H1 (cell line): ENCODE results near the gene HSPBP1. TPM values are rescaled to one million over a fixed set of nuclear protein-coding genes. Genes with fewer than 3 reads are reported as not detected.
A peak's percentile ranks its signal among the peaks of the same experiment; 100 is the strongest.

Experiments used
- CTCF ChIA-PET: fragments of 300-600 bp; sonication (Branson Sonifier 250); formaldehyde crosslinking; loops from one replicate; lab custom pipeline; 2021; ENCODE audit not compliant: partially characterized antibody; lab: Charles Lee
- POLR2A ChIA-PET: fragments of 300-600 bp; sonication (Branson Sonifier 250); formaldehyde crosslinking; loops from one replicate; lab custom pipeline; 2021; ENCODE audit warnings: inconsistent platforms; ENCODE audit not compliant: partially characterized antibody; lab: Charles Lee
- DNase-seq, 2 experiments: peaks; one replicate each; pipeline versions ENCODE4 v3.0.0 to v3.0.0-alpha.2; 2010 to 2022; ENCODE audit warnings: low spot score in 2 of 2, low read depth in 1 of 2, mixed read lengths in 1 of 2
- FAIRE-seq: peaks from 2 replicates; lab custom pipeline; 2011; peaks lifted over from hg19 to GRCh38; lab: Jason Lieb, UNC
- H2AFZ ChIP-seq: 2 replicates; pipeline ENCODE4 v1.8.1; 2012; ENCODE audit warnings: low read length, inconsistent platforms
- H2AK5ac ChIP-seq: 2 replicates; pipeline ENCODE4 v1.6.1; 2013; ENCODE audit warnings: low read depth, low read length
- H2BK120ac ChIP-seq: replicated peaks from 2 replicates; pipeline ENCODE3; 2013; ENCODE audit warnings: low read depth, low read length, inconsistent platforms
- H2BK12ac ChIP-seq: 2 replicates; pipeline ENCODE4 v1.6.1; 2013; ENCODE audit warnings: low read depth, low read length
- H2BK15ac ChIP-seq: 2 replicates; pipeline ENCODE4 v1.6.1; 2013; ENCODE audit warnings: low read length
- H2BK20ac ChIP-seq: 2 replicates; pipeline ENCODE4 v1.6.1; 2013; ENCODE audit warnings: low read length
- H2BK5ac ChIP-seq: 2 replicates; pipeline ENCODE4 v1.6.1; 2013; ENCODE audit warnings: low read depth, low read length
- H3K14ac ChIP-seq: 2 replicates; pipeline ENCODE4 v1.6.1; 2013; ENCODE audit warnings: inconsistent platforms; ENCODE audit not compliant: insufficient read length
- H3K18ac ChIP-seq: 2 replicates; pipeline ENCODE4 v1.6.1; 2013; ENCODE audit warnings: low read length; ENCODE audit errors: extremely low read depth
- H3K23ac ChIP-seq: 2 replicates; pipeline ENCODE4 v1.6.1; 2013; ENCODE audit warnings: inconsistent platforms; ENCODE audit not compliant: insufficient read length
- H3K23me2 ChIP-seq: 2 replicates; pipeline ENCODE4 v1.6.1; 2013; ENCODE audit warnings: low read depth, low read length
- H3K27ac ChIP-seq: 2 replicates; pipeline ENCODE4 v1.6.1; 2011; ENCODE audit warnings: low read depth, low read length, inconsistent platforms
- H3K27me3 ChIP-seq, 4 experiments: replicated peaks in 1 of 4; 1 replicate in 1 of 4; 2 replicates in 3 of 4; pipeline versions ENCODE4 v1.6.1 to v1.8.1; 2011 to 2013; ENCODE audit warnings: low read length in 3 of 4, mild to moderate bottlenecking in 3 of 4, inconsistent platforms in 2 of 4, mixed read lengths in 2 of 4, moderate library complexity in 1 of 4; ENCODE audit not compliant: control insufficient read depth in 3 of 4, insufficient read depth in 3 of 4; ENCODE audit errors: extremely low read depth in 1 of 4
- H3K36me3 ChIP-seq, 4 experiments: 2 replicates each; pipeline versions ENCODE4 v1.6.1 to v1.8.1; 2011 to 2013; ENCODE audit warnings: mild to moderate bottlenecking in 4 of 4, low read length in 3 of 4, moderate library complexity in 2 of 4, control low read depth in 1 of 4, inconsistent platforms in 1 of 4; ENCODE audit not compliant: insufficient read depth in 4 of 4, control insufficient read depth in 2 of 4
- H3K4ac ChIP-seq: replicated peaks from 2 replicates; pipeline ENCODE3; 2013; ENCODE audit warnings: low read length, low read depth, mixed read lengths, inconsistent platforms; ENCODE audit not compliant: insufficient read length
- H3K4me1 ChIP-seq, 4 experiments: replicated peaks in 1 of 4; 1 replicate in 1 of 4; 2 replicates in 3 of 4; pipeline versions ENCODE4 v1.6.1 to v1.8.1; 2011 to 2013; ENCODE audit warnings: low read length in 3 of 4, inconsistent platforms in 2 of 4, mixed read lengths in 1 of 4; ENCODE audit not compliant: insufficient read depth in 4 of 4, control insufficient read depth in 3 of 4
- H3K4me2 ChIP-seq, 2 experiments: 2 replicates each; pipeline versions ENCODE4 v1.6.1 to v1.8.1; 2011 to 2013; ENCODE audit warnings: low read depth in 2 of 2, low read length in 2 of 2, control low read depth in 1 of 2, inconsistent platforms in 1 of 2, mild to moderate bottlenecking in 1 of 2; ENCODE audit not compliant: insufficient read depth in 1 of 2
- H3K4me3 ChIP-seq, 4 experiments: fragments of 200-600, 300-600 bp in 1 of 4; sonication (generic), shearing (Covaris generic), sonication (Bioruptor Twin) in 1 of 4; 2 replicates each; pipeline versions ENCODE4 v1.5.1 to v1.8.1; 2011 to 2016; ENCODE audit warnings: low read length in 4 of 4, low read depth in 3 of 4, control low read depth in 2 of 4, inconsistent platforms in 2 of 4, mild to moderate bottlenecking in 2 of 4, mixed read lengths in 1 of 4, moderate library complexity in 1 of 4; ENCODE audit not compliant: insufficient read depth in 2 of 4; ENCODE audit errors: extremely low read depth in 1 of 4
- H3K56ac ChIP-seq: replicated peaks from 2 replicates; pipeline ENCODE3; 2013; ENCODE audit warnings: low read depth, mild to moderate bottlenecking, mixed read lengths, low read length, inconsistent platforms; ENCODE audit not compliant: insufficient read length
- H3K79me1 ChIP-seq: 2 replicates; pipeline ENCODE4 v1.6.1; 2013; ENCODE audit warnings: low read depth, low read length, control low read depth
- H3K79me2 ChIP-seq, 2 experiments: 2 replicates each; pipeline versions ENCODE4 v1.6.1 to v1.8.1; 2012 to 2013; ENCODE audit warnings: low read length in 2 of 2, mild to moderate bottlenecking in 2 of 2, inconsistent platforms in 1 of 2; ENCODE audit not compliant: insufficient read depth in 2 of 2, control insufficient read depth in 1 of 2
- H3K9ac ChIP-seq, 4 experiments: replicated peaks in 1 of 4; 1 replicate in 1 of 4; 2 replicates in 3 of 4; pipeline versions ENCODE4 v1.6.1 to v1.8.1; 2011 to 2013; ENCODE audit warnings: low read depth in 3 of 4, low read length in 3 of 4, control low read depth in 2 of 4, mild to moderate bottlenecking in 2 of 4, moderate library complexity in 2 of 4, inconsistent platforms in 1 of 4; ENCODE audit errors: extremely low read depth in 1 of 4
- H3K9me3 ChIP-seq, 2 experiments: 2 replicates each; pipeline versions ENCODE4 v1.6.1 to v1.8.1; 2012 to 2013; ENCODE audit warnings: mild to moderate bottlenecking in 2 of 2, moderate library complexity in 2 of 2, control low read depth in 1 of 2, inconsistent platforms in 1 of 2, low read depth in 1 of 2, low read length in 1 of 2, mixed read lengths in 1 of 2; ENCODE audit not compliant: insufficient read depth in 2 of 2
- H4K20me1 ChIP-seq, 2 experiments: replicated peaks in 1 of 2; 2 replicates each; pipeline versions ENCODE3 to v1.8.1; 2011 to 2013; ENCODE audit warnings: inconsistent platforms in 2 of 2, low read length in 2 of 2, mild to moderate bottlenecking in 1 of 2; ENCODE audit not compliant: insufficient read depth in 2 of 2, control insufficient read depth in 1 of 2
- H4K5ac ChIP-seq: 2 replicates; pipeline ENCODE4 v1.6.1; 2013; ENCODE audit warnings: low read length, low read depth, mixed read lengths, inconsistent platforms; ENCODE audit not compliant: insufficient read length
- H4K8ac ChIP-seq: 2 replicates; pipeline ENCODE4 v1.8.0; 2013; ENCODE audit warnings: mild to moderate bottlenecking, moderate library complexity, low read length, inconsistent platforms; ENCODE audit not compliant: insufficient read depth; ENCODE audit errors: extremely low read depth
- H4K91ac ChIP-seq: replicated peaks from 2 replicates; pipeline ENCODE3; 2013; ENCODE audit warnings: low read length, mixed read lengths, inconsistent platforms; ENCODE audit not compliant: insufficient read length
- ASH2L ChIP-seq: fragments of 200-600, 300-600 bp; sonication (generic); IDR thresholded peaks from one replicate; pipeline ENCODE4 v1.7.1; 2017; ENCODE audit warnings: low read length
- BCL11A ChIP-seq, 2 experiments: IDR thresholded peaks; one replicate each; pipeline ENCODE4 v1.6.1; 2011; ENCODE audit warnings: low read depth in 2 of 2, low read length in 2 of 2, mild to moderate bottlenecking in 2 of 2
- CBX5 ChIP-seq: fragments of 300-800, 300-1000 bp; sonication (generic); IDR thresholded peaks from 2 replicates; pipeline ENCODE4 v1.7.1; 2016; ENCODE audit warnings: antibody characterized with exemption, low read length, low read depth
- KDM4A ChIP-seq: IDR thresholded peaks from one replicate; pipeline ENCODE4 v1.7.1; 2012; ENCODE audit warnings: low read depth, mild to moderate bottlenecking, moderate library complexity, low read length, inconsistent platforms; ENCODE audit not compliant: severe bottlenecking
- KDM5A ChIP-seq: fragments of 200-600 bp; IDR thresholded peaks from 2 replicates; pipeline ENCODE4 v1.7.1; 2012; ENCODE audit warnings: mild to moderate bottlenecking, low read length, inconsistent platforms, mixed read lengths
- RAD21 ChIP-seq, 2 experiments: IDR thresholded peaks in 1 of 2; conservative IDR thresholded peaks in 1 of 2; 2 replicates each; pipeline ENCODE4 v1.6.1; 2011; ENCODE audit warnings: low read depth in 2 of 2, low read length in 2 of 2, improper control_type of control experiment in 1 of 2, inconsistent platforms in 1 of 2, mild to moderate bottlenecking in 1 of 2, moderate library complexity in 1 of 2
- SIRT6 ChIP-seq: IDR thresholded peaks from one replicate; pipeline ENCODE4 v1.7.1; 2012; ENCODE audit warnings: low read length, inconsistent platforms
- SP2 ChIP-seq: IDR thresholded peaks from 2 replicates; pipeline ENCODE4 v1.6.1; 2012; ENCODE audit warnings: mild to moderate bottlenecking, low read length, inconsistent platforms
- SP4 ChIP-seq: IDR thresholded peaks from 2 replicates; pipeline ENCODE4 v1.6.1; 2012; ENCODE audit warnings: low read length, inconsistent platforms
- SRF ChIP-seq: IDR thresholded peaks from 2 replicates; pipeline ENCODE4 v1.6.1; 2011; ENCODE audit warnings: mild to moderate bottlenecking, low read depth, low read length, moderate library complexity
- TCF12 ChIP-seq: IDR thresholded peaks from 2 replicates; pipeline ENCODE4 v1.6.1; 2011; ENCODE audit warnings: low read depth, mild to moderate bottlenecking, low read length
- YY1 ChIP-seq: IDR thresholded peaks from 2 replicates; pipeline ENCODE4 v1.6.1; 2011; ENCODE audit warnings: low read depth, mild to moderate bottlenecking, low read length
- WGBS, 2 experiments: shearing (Covaris generic) in 1 of 2; methylation state at CpG; one replicate each; pipeline versions ENCODE4 v1.1.6 to v1.1.7; 2013 to 2015; ENCODE audit warnings: low lambda C conversion rate in 2 of 2, mixed read lengths in 2 of 2, inconsistent platforms in 1 of 2, low coverage in 1 of 2, missing lambda C conversion rate in 1 of 2; ENCODE audit not compliant: insufficient replicate concordance in 2 of 2, insufficient coverage in 1 of 2, insufficient read length in 1 of 2; ENCODE audit errors: extremely low coverage in 1 of 2, missing lambda C conversion rate in 1 of 2; 5-methylcytosine and 5-hydroxymethylcytosine counted together
- polyA plus RNA-seq, 7 experiments: library from polyadenylated mRNA; depleted of rRNA in 3 of 7; stranded (reverse) in 5 of 7; unstranded in 2 of 7; fragments of >200 nt in 5 of 7; fragments of 200-250 nt in 2 of 7; gene quantifications; 1 replicate in 5 of 7; 2 replicates in 1 of 7; 4 replicates in 1 of 7; pipeline versions ENCODE4 v1.2.1 to v1.2.3, GENCODE V29; 2011 to 2013; ENCODE audit warnings: missing spikeins in 2 of 7, mixed read lengths in 2 of 7
- total RNA-seq: library from RNA; stranded (reverse); fragmentation: NEBNext Ultra II Directional; extraction: Animal tissue kit (Norgen Biotek cat#: 25700); gene quantifications from 2 replicates; pipeline ENCODE4 v1.2.1, GENCODE V29; 2021
- TF ChIP-seq, protein P1 (sequence below): IDR thresholded peaks from 2 replicates; pipeline ENCODE4 v1.6.1; 2012; ENCODE audit warnings: inconsistent platforms

The HSPBP1 gene
- total and polyA plus RNA-seq, 2 of the 8 experiments (the other 6 are each of a cell fraction or from before 2014, with no cell fraction given), result 63.4 to 100 TPM

DNA sequence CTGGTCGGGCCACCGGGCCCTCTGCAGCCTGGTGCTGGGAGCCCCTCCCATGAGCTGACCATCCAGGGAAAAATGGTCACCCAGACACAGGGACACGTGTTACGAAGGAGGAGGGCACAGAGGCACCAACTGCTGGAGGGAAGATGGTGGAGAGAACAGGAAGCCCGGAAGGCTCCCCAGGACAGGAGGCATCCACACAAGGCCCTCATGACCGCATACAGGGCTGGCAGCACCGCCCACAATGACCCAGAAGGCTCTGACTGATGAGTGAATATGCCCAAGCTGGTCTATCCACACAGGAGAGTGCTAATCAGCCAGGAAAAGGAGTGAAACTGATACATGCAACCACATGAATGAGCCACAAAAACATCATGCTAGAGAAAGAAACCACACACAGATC is 37.4 kb downstream of the HSPBP1 start:
- Histone ChIP-seq H3K14ac (no peak overlapping the region), H3K27me3 (no peaks in the 10 kb centered on the region), H3K56ac (no peak overlapping the region), H4K91ac (no peak overlapping the region), H3K18ac (no peak overlapping the region), H3K27ac (no peak overlapping the region), H3K4me2 (no peak overlapping the region), H3K9ac (no peak overlapping the region), H3K23me2 (no peaks in the 10 kb centered on the region), H2AFZ (no peak overlapping the region), H3K23ac (no peak overlapping the region), H3K4ac (no peak overlapping the region), H3K9me3 (no peaks in the 10 kb centered on the region), H3K4me3 (no peak overlapping the region), H3K79me1 (peaks cover 5% of the 10 kb centered on the region; the same call in 1 of the 2 replicates), H3K4me1 (no peaks in the 10 kb centered on the region), H4K8ac (peak overlapping the region; percentile 68; the same call in 1 of the 2 replicates), H2AK5ac (no peak overlapping the region), H4K5ac (no peak overlapping the region), H2BK12ac (no peak overlapping the region), H2BK120ac (no peak overlapping the region), H3K79me2 (peaks cover 0 to 3% of the 10 kb centered on the region in 2 experiments; a peak in 1 of 4 replicates), H3K36me3 (peaks cover 15 to 56% (median 41%) of the 10 kb centered on the region in 4 experiments), H2BK20ac (no peak overlapping the region), H2BK15ac (no peak overlapping the region), H4K20me1 (peaks cover 1 to 20% of the 10 kb centered on the region in 2 experiments), H2BK5ac (no peak overlapping the region)
- ChIA-PET CTCF (interaction anchor here (1.2 to 8.4 kb wide), 2 partner anchors 13 to 23 kb away, joined by 3 to 32 read pairs; no protein-coding TSS in a partner anchor), POLR2A (interaction anchor here (1.5 kb wide), 1 partner anchor 13 kb away, joined by 4 read pairs; no protein-coding TSS in a partner anchor)
- WGBS, 2 experiments, result 88% methylated on average over 6 of the region's 7 CpGs; no CpG with 5 or more reads in 1 of the 2 experiments
- DNase-seq (no peak), FAIRE-seq (no peak)
- TF ChIP-seq SP2, result no peak
- TF ChIP-seq, protein P1, sequence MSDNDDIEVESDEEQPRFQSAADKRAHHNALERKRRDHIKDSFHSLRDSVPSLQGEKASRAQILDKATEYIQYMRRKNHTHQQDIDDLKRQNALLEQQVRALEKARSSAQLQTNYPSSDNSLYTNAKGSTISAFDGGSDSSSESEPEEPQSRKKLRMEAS, result no peak
- no peak for TF ChIP-seq KDM4A
- no peak for TF ChIP-seq SP4
- no peak for TF ChIP-seq CBX5
- TF ChIP-seq SRF, result no peak
- no peak for TF ChIP-seq TCF12
- TF ChIP-seq YY1, result no peak
- TF ChIP-seq BCL11A (IDR thresholded peaks at IDR 0.05; ENCODE audit: low read depth in 2 of 2, low read length in 2 of 2), result no peak
- no peak for TF ChIP-seq KDM5A
- no peak for TF ChIP-seq ASH2L
- no peak for TF ChIP-seq SIRT6
- no peak for TF ChIP-seq RAD21 (IDR thresholded peaks at IDR 0.05 in 1 of 2, conservative IDR thresholded peaks at IDR 0.05 in 1 of 2; ENCODE audit: low read depth in 2 of 2, low read length in 2 of 2)
